BLaER1 treated with 17β-estradiol and CSF1 and Interleukin-3, amounts not matched to agents 10 nM and 100 nM (cell line): Measurements from ENCODE around the gene PRSS38.
A peak's percentile ranks its signal among the peaks of the same experiment; 100 is the strongest.
"Not testable (repeated sequence)": the region's sequence is repeated elsewhere in the genome, so short reads cannot be mapped to it uniquely, and the experiment has no call there.

Experiments
- H3K27ac ChIP-seq, 11 experiments: shearing (Covaris generic); formaldehyde crosslinking; 2 replicates each; pipeline ENCODE4 v1.8.1; 2022
- H3K27me3 ChIP-seq, 11 experiments: shearing (Covaris generic); formaldehyde crosslinking; 2 replicates each; pipeline ENCODE4 v1.8.1; 2022
- H3K36me3 ChIP-seq, 11 experiments: shearing (Covaris generic); formaldehyde crosslinking; 2 replicates each; pipeline ENCODE4 v1.8.1; 2022
- H3K4me1 ChIP-seq, 10 experiments: shearing (Covaris generic); formaldehyde crosslinking; 2 replicates each; pipeline ENCODE4 v1.8.1; 2022
- H3K4me2 ChIP-seq, 11 experiments: shearing (Covaris generic); formaldehyde crosslinking; 2 replicates each; pipeline ENCODE4 v1.8.1; 2022
- H3K4me3 ChIP-seq, 10 experiments: shearing (Covaris generic); formaldehyde crosslinking; 2 replicates each; pipeline ENCODE4 v1.8.1; 2022
- H3K9ac ChIP-seq, 11 experiments: shearing (Covaris generic); formaldehyde crosslinking; 2 replicates each; pipeline ENCODE4 v1.8.1; 2022
- H3K9me3 ChIP-seq, 11 experiments: shearing (Covaris generic); formaldehyde crosslinking; replicated peaks in 1 of 11; 2 replicates each; pipeline ENCODE4 v1.8.1; 2022
- H4K20me1 ChIP-seq, 11 experiments: shearing (Covaris generic); formaldehyde crosslinking; 2 replicates each; pipeline ENCODE4 v1.8.1; 2022
- Cebpa-rat ChIP-seq, 11 experiments: shearing (Covaris generic); IDR thresholded peaks; 2 replicates each; pipeline ENCODE4 v1.8.1; 2022

The PRSS38 gene

DNA sequence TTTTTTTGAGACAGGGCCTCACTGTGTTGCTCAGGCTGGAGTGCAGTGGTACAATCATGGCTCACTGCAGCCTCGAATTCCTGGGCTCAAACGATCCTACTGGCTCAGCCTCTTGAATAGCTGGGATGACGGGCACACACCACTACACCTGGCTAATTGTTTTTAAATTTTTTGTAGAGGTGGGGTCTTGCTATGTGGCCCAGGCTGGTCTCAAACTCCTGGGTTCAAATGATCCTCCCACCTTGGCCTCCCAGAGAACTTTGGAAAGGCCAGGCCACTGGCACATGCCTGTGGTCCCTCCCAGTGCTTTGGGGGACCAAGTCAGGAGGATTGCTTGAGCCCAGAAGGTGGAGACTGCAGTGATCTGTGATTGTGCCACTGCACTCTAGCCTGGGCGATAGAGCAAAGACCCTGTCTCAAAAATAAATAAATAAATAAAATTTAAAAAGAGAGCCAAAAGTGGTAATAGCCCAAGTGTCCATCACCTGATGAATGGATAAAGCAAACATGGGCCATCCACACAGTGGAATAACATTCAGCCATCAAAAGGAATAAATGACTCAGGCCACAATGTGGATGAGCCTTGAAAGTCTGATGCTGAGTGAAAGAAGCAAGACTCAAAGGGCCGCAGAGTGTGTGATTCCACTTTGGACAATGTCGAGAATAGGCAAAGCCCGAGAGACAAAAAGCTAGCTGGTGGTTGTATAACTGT lies 40.8 kb downstream of the PRSS38 start:
- H3K9me3 ChIP-seq = peaks cover 0 to 10% (median 4%) of the 10 kb centered on the region in 11 experiments; a peak in 3 of 22 replicates
- no peak overlapping the region for H3K27ac ChIP-seq
- H3K4me1 ChIP-seq = no peaks in the 10 kb centered on the region
- H3K27me3 ChIP-seq = no peaks in the 10 kb centered on the region
- H3K36me3 ChIP-seq = no peaks in the 10 kb centered on the region
- no peak overlapping the region for H3K4me3 ChIP-seq
- H4K20me1 ChIP-seq = no peaks in the 10 kb centered on the region
- no peak overlapping the region for H3K9ac ChIP-seq
- H3K4me2 ChIP-seq = no peak overlapping the region
- TF ChIP-seq Cebpa-rat (IDR thresholded peaks at IDR 0.05) = no peak

DNA sequence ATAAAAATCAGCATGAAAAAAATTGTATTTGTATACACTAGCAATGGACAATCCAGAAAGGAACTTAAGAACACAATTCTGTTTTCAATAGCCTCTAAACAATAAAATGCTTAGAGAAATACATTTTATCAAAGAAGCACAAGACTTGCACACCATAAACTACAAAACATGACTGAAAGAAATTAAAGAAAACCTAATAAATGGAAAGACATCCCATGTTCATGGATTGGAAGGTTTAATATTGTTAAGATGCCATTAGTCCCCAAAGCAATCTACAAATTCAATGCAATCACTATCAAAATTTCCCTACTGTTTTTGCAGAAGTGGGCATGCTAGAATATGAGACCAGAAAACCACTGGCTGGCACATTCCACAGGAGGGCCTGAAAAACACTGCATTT lies 49.4 kb downstream of the PRSS38 start:
- peaks cover 20 to 30% (median 24%) of the 10 kb centered on the region in 11 experiments for H3K9me3 ChIP-seq
- H3K27ac ChIP-seq = no peak overlapping the region
- no peaks in the 10 kb centered on the region for H3K27me3 ChIP-seq
- peaks cover 8 to 15% (median 10%) of the 10 kb centered on the region in 10 experiments for H3K4me1 ChIP-seq
- H3K4me3 ChIP-seq = no peak overlapping the region
- H3K36me3 ChIP-seq = no peaks in the 10 kb centered on the region
- TF ChIP-seq Cebpa-rat (IDR thresholded peaks at IDR 0.05) = no peak
- H3K9ac ChIP-seq = no peak overlapping the region
- no peak overlapping the region for H3K4me2 ChIP-seq
- H4K20me1 ChIP-seq = no peaks in the 10 kb centered on the region

DNA sequence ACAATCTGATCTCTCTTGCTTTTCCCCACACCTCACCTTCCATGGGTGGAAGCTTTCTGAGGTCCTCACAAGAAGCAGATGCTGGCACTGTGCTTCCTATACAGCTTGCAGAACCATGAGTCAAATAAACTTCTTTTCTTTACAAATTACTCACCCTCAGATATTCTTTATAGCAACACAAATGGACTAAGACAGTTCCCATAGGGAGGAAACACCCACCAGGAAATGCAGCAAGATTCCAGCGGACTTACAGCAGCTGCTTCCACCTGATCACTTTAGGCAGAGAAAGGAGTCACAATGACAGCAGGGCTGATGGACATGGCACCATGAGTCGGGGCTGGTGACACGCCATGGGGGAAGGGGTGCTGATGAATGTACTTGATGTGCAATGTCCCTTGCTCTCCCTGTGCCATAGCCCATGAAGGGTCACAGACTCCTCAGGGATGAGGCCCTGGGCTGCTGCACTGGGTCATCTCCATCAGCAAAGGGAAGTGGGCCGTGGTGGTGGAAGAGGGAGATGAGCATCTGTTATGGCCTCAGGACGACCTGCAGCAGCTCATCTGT lies 53.9 kb downstream of the PRSS38 start:
- Histone ChIP-seq H4K20me1 (no peaks in the 10 kb centered on the region), H3K4me2 (peak overlapping the region; percentile 73 to 89 (median 85)), H3K9ac (peak overlapping the region in 9 of 11 experiments; percentile 10 to 74 (median 63); a peak in 17 of 22 replicates), H3K36me3 (no peaks in the 10 kb centered on the region), H3K27me3 (no peaks in the 10 kb centered on the region), H3K4me3 (peak overlapping the region in 6 of 10 experiments; percentile 8 to 37 (median 16); a peak in 5 of 20 replicates), H3K4me1 (peaks cover 16 to 38% (median 30%) of the 10 kb centered on the region in 10 experiments), H3K27ac (peak overlapping the region in 9 of 11 experiments; percentile 62 to 90 (median 77); a peak in 18 of 22 replicates), H3K9me3 (peaks cover 16 to 41% (median 24%) of the 10 kb centered on the region in 11 experiments)
- peak in 2 of 11 experiments; percentile 28 to 34; a peak in 2 of 22 replicates for TF ChIP-seq Cebpa-rat (IDR thresholded peaks at IDR 0.05)

GRCh38 chr1:227869851-227870305 lies 54.4 kb downstream of the PRSS38 start:
- H3K4me1 ChIP-seq = peaks cover 16 to 38% (median 30%) of the 10 kb centered on the region in 10 experiments
- no peaks in the 10 kb centered on the region for H3K27me3 ChIP-seq
- peak overlapping the region in 9 of 11 experiments; percentile 10 to 74 (median 63); a peak in 17 of 22 replicates for H3K9ac ChIP-seq
- H3K9me3 ChIP-seq = peaks cover 11 to 36% (median 20%) of the 10 kb centered on the region in 11 experiments; a peak in 21 of 22 replicates
- peak overlapping the region; percentile 73 to 89 (median 85) for H3K4me2 ChIP-seq
- no peak for TF ChIP-seq Cebpa-rat (IDR thresholded peaks at IDR 0.05)
- no peaks in the 10 kb centered on the region for H4K20me1 ChIP-seq
- H3K27ac ChIP-seq = peak overlapping the region in 9 of 11 experiments; percentile 62 to 90 (median 77); a peak in 18 of 22 replicates
- no peaks in the 10 kb centered on the region for H3K36me3 ChIP-seq
- H3K4me3 ChIP-seq = peak overlapping the region in 6 of 10 experiments; percentile 8 to 37 (median 23); a peak in 7 of 20 replicates

- peak overlapping the region in 10 of 11 experiments; percentile 10 to 74 (median 62); a peak in 16 of 22 replicates for H3K9ac ChIP-seq
- H3K9me3 ChIP-seq = peaks cover 6 to 31% (median 15%) of the 10 kb centered on the region in 11 experiments; a peak in 20 of 22 replicates
- TF ChIP-seq Cebpa-rat (IDR thresholded peaks at IDR 0.05) = no peak
- H3K4me1 ChIP-seq = peaks cover 16 to 38% (median 30%) of the 10 kb centered on the region in 10 experiments
- no peaks in the 10 kb centered on the region for H4K20me1 ChIP-seq
- peak overlapping the region; percentile 73 to 89 (median 85) for H3K4me2 ChIP-seq
- no peaks in the 10 kb centered on the region for H3K36me3 ChIP-seq
- H3K4me3 ChIP-seq = peak overlapping the region in 2 of 10 experiments; percentile 30 to 34; a peak in 3 of 20 replicates
- no peaks in the 10 kb centered on the region for H3K27me3 ChIP-seq
- H3K27ac ChIP-seq = peak overlapping the region in 9 of 11 experiments; percentile 62 to 90 (median 77); a peak in 18 of 22 replicates
Observed at GRCh38 chr1:227870366-227870765, 54.9 kb downstream of the PRSS38 start.

- peaks cover 16 to 38% (median 30%) of the 10 kb centered on the region in 10 experiments for H3K4me1 ChIP-seq
- H4K20me1 ChIP-seq, H3K9ac ChIP-seq, H3K36me3 ChIP-seq, H3K4me3 ChIP-seq, H3K27me3 ChIP-seq: not testable (repeated sequence)
- peaks cover 0 to 16% (median 6%) of the 10 kb centered on the region in 11 experiments; a peak in 5 of 22 replicates for H3K9me3 ChIP-seq
- H3K4me2 ChIP-seq = peak overlapping the region in 6 of 11 experiments; percentile 83 to 89 (median 86); a peak in 7 of 22 replicates
- H3K27ac ChIP-seq = peak overlapping the region in 4 of 11 experiments; percentile 5 to 90 (median 68); a peak in 7 of 22 replicates
Observed at GRCh38 chr1:227871892-227872291, 56.4 kb downstream of the PRSS38 start.

DNA sequence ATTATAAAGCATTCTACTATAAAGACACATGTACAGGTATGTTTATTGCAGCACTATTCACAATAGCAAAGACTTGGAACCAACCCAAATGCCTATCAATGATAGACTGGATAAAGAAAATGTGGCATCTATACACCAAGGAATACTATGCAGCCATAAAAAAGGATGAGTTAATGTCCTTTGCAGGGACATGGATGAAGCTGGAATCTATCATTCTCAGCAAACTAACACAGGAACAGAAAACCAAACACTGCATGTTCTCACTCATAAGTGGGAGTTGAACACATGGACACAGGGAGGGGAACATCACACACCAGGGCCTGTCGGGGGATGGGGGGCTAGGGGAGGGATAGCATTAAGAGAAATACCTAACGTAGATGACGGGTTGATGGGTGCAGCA lies 62.3 kb downstream of the PRSS38 start:
- H3K27ac ChIP-seq, H3K27me3 ChIP-seq, H3K36me3 ChIP-seq, H3K4me3 ChIP-seq, H4K20me1 ChIP-seq, H3K4me2 ChIP-seq, H3K4me1 ChIP-seq, H3K9ac ChIP-seq: not testable (repeated sequence)
- peaks cover 0 to 11% (median under 1%) of the 10 kb centered on the region in 11 experiments; a peak in 3 of 22 replicates for H3K9me3 ChIP-seq

DNA sequence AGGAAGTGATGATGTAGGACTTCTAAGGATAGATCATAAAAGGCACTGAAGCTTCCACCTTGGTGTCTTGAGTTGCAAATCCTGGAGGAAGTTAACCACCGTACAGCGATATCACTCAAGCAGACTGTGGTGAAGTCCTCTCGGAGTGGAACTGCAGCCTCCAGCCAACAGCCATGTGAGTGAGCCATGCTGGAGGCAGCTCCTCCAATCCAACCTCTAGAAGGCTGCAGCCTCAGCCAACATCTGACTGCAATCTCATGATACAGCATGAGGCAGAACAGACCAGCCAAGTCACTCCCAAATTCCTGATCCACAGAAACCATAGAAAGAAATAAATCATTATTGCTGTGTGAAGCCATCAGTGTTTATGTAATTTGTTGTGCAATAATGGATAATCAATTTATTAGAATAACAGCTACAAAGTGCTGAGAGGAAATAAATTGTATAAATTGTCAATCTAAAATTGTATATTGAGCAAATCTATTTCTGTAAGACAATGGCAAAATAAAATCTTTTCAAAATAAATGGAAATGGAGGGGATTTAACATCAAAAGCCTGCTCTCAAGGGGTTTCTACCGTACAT lies 65.0 kb downstream of the PRSS38 start:
- Histone ChIP-seq H3K4me3 (no peak overlapping the region), H3K4me1 (peaks cover 0 to 3% (median under 1%) of the 10 kb centered on the region in 10 experiments; a peak in 6 of 20 replicates), H3K27me3 (no peaks in the 10 kb centered on the region), H3K36me3 (no peaks in the 10 kb centered on the region), H3K9me3 (no peaks in the 10 kb centered on the region), H4K20me1 (no peaks in the 10 kb centered on the region), H3K27ac (no peak overlapping the region), H3K9ac (no peak overlapping the region), H3K4me2 (no peak overlapping the region)
- TF ChIP-seq Cebpa-rat (IDR thresholded peaks at IDR 0.05) = 0 out of 22 replicates have a peak, but pooled peaks of 1 of the 11 experiments have one; percentile 11

- Histone ChIP-seq H4K20me1 (no peaks in the 10 kb centered on the region), H3K9me3 (no peaks in the 10 kb centered on the region), H3K4me1 (peaks cover 3 to 28% (median 9%) of the 10 kb centered on the region in 10 experiments; a peak in 15 of 20 replicates), H3K27me3 (no peaks in the 10 kb centered on the region), H3K9ac (no peak overlapping the region), H3K4me2 (no peak overlapping the region), H3K4me3 (no peak overlapping the region), H3K36me3 (no peaks in the 10 kb centered on the region), H3K27ac (no peak overlapping the region)
- no peak for TF ChIP-seq Cebpa-rat (IDR thresholded peaks at IDR 0.05)
Observed at GRCh38 chr1:227883073-227883520, 67.6 kb downstream of the PRSS38 start.
